LNCaP clone FGC (cell line): ENCODE results near the gene UBE2F.
"Not testable (repeated sequence)": the region's sequence is repeated elsewhere in the genome, so short reads cannot be mapped to it uniquely, and the experiment has no call there.

ENCODE experiments used
- DNase-seq: peaks from one replicate; pipeline ENCODE4 v3.0.0-alpha.2; 2011; ENCODE audit warnings: low read depth
- H3K4me3 ChIP-seq: 2 replicates; pipeline ENCODE4 v1.5.1; 2011; ENCODE audit warnings: mild to moderate bottlenecking, low read depth, low read length, control low read depth
- CTCF ChIP-seq: IDR thresholded peaks from 2 replicates; pipeline ENCODE4 v1.5.1; 2012; ENCODE audit warnings: mild to moderate bottlenecking; ENCODE audit not compliant: control insufficient read depth, insufficient read depth; ENCODE audit errors: extremely low read depth

The UBE2F gene

DNA sequence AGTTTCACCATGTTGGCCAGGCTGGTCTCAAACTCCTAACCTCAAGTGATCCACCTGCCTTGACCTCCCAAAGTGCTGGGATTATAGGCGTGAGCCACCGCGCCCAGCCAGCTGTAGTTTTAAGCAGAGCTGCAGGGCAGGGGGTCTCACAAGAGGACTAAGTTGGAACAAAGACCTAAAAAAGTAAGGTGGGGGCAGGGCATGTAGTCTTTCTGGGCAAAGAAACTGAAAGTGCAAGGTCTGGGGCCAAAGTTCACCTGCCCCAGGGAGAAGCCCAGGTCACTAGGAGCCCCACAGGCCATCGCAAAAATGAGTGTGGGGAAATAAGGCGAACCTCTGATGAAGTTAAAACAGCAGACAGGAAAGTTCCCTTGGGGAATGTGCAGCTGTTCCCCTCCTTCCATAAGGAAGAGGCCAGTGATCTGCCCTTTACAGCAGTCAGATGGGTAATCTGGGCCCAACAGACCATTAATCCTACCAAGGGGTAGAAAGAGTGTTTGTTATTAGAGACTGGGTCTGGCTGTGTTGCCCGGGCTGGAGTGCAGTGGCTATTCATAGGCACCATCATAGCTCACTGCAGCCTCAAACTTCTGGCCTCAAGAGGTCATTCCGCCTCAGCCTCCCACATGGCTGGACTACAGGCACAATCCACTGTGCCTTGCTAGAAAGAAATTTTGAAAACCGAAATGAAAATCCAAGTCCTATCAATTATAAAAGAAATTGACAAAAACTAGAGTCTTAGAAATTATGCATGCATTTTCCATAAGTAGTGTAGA is 96.8 kb downstream of the UBE2F start:
- H3K4me3 ChIP-seq, result no peak overlapping the region
- TF ChIP-seq CTCF, result no peak
- DNase-seq, result no peak

GRCh38 chr2:238064376-238064775 is 97.6 kb downstream of the UBE2F start:
- H3K4me3 ChIP-seq, result no peak overlapping the region
- no peak for TF ChIP-seq CTCF
- no peak for DNase-seq

DNA sequence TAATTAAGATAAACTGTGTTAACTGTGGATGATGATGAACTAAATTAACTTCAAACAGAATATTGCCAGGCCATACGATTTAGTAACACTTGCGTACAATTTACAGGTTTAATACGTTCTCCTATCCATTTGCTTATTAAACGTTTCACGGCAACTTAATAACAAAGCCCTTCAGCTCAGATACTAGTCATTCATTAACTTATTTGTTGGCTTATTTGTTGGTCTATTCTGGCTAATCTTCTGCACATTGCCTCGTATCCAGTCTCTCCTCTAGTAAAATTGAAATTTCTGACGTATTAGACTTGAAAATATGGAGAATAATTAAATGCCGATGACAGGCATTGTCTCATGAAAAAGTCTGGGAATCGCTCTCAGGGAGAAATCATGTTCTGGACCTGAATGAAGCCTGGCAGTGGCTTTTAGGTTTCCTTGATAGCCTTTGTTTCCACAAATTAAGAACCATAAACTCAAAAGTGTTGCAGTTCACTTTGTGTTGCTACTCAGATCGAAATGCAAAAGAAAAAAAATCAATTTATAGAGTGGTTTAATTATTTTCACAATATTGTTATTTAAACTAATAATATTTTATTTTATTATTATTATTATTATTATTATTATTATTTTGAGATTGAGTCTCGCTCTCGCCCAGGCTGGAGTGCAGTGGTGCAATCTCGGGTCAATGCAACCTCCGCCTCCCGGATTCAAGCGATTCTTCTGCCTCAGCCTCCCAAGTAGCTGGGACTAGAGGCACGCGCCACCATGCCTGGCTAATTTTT is 98.4 kb downstream of the UBE2F start:
- DNase-seq, result no peak
- TF ChIP-seq CTCF, result no peak
- no peak overlapping the region for H3K4me3 ChIP-seq

GRCh38 chr2:238066218-238066617 is 99.4 kb downstream of the UBE2F start:
- H3K4me3 ChIP-seq, result no peak overlapping the region
- TF ChIP-seq CTCF, result no peak
- DNase-seq, result no peak

GRCh38 chr2:238066718-238067117 is 99.9 kb downstream of the UBE2F start:
- not testable (repeated sequence) for H3K4me3 ChIP-seq, DNase-seq

DNA sequence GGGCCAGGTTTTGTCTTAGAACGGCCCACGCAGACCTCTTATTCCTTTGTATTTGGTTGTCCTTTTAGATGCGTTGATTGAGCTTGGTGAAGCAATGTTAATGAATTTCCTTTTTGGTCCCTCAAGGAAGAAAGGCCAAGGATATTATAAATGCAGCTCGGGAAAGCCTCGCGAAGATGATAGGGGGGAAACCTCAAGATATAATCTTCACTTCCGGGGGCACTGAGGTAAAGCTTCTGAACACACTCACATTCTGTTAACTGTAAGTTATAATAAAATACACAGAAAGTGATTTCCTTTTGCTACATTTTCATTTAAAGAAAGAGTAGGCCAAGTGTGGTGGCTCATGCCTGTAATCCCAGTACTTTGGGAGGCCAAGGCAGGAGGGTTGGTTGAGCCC is 101.1 kb downstream of the UBE2F start:
- no peak overlapping the region for H3K4me3 ChIP-seq
- no peak for TF ChIP-seq CTCF
- no peak for DNase-seq

- no peak for TF ChIP-seq CTCF
Measured at GRCh38 chr2:238069021-238069709, 102.4 kb downstream of the UBE2F start.

More at GRCh38 chr2:238069021-238069709, 102.4 kb downstream of the UBE2F start:
- H3K4me3 ChIP-seq, result no peak overlapping the region
- no peak for DNase-seq
